ENCODE measurements around the gene ARHGAP26.

GRCh38 chr5:142931896-142932686 lies 161.9 kb downstream of the ARHGAP26 start:
- TF ChIP-seq ATF3 (IDR thresholded peaks at IDR 0.05) (no peak), CTCF (IDR thresholded peaks at IDR 0.05 in 2 of 3, conservative IDR thresholded peaks at IDR 0.05 in 1 of 3; ENCODE audit: borderline replicate concordance in 1 of 3, insufficient read depth in 1 of 3, low read depth in 2 of 3, low read length in 2 of 3) (no peak), REST (IDR thresholded peaks at IDR 0.05; ENCODE audit: low read depth) (no peak), POLR2AphosphoS5 (IDR thresholded peaks at IDR 0.05; ENCODE audit: low read depth, low read length) (no peak), EZH2 (IDR thresholded peaks at IDR 0.05) (no peak), RAD21 (IDR thresholded peaks at IDR 0.05; ENCODE audit: low read depth) (no peak), ZBTB33 (IDR thresholded peaks at IDR 0.05; ENCODE audit: extremely low read depth, insufficient replicate concordance, low read length) (no peak), CEBPB (IDR thresholded peaks at IDR 0.05; ENCODE audit: low read depth) (no peak), ELF1 (IDR thresholded peaks at IDR 0.05; ENCODE audit: borderline replicate concordance, low read depth) (no peak), EZH2phosphoT487 (IDR thresholded peaks at IDR 0.05; ENCODE audit: borderline replicate concordance) (no peak), SP1 (IDR thresholded peaks at IDR 0.05; ENCODE audit: low read depth) (no peak), MAX (IDR thresholded peaks at IDR 0.05) (no peak)
